Tibial artery (tissue), 4 donors: ENCODE measurements around the gene HSPE1.
A peak's percentile ranks its signal among the peaks of the same experiment; 100 is the strongest.
"Not testable (repeated sequence)": the region's sequence is repeated elsewhere in the genome, so short reads cannot be mapped to it uniquely, and the experiment has no call there.

Source experiments
- DNase-seq, 2 donors: peaks; one replicate each; pipeline ENCODE4 v3.0.0-alpha.2; 2019
- H3K27ac ChIP-seq, 2 donors: fragments of 200-600 bp; sonication (generic) in 1 of 2; 1 replicate in 1 of 2; 2 replicates in 1 of 2; pipeline ENCODE4 v1.5.1; 2018 to 2019; ENCODE audit warnings: mild to moderate bottlenecking in 1 of 2
- H3K27me3 ChIP-seq, 2 donors: fragments of 200-600 bp; sonication (generic) in 1 of 2; one replicate each; pipeline versions ENCODE4 v1.5.1 to v1.6.0; 2016 to 2019
- H3K36me3 ChIP-seq, 3 donors: fragments of 200-600 bp; sonication (generic) in 2 of 3; one replicate each; pipeline ENCODE4 v1.5.1; 2016 to 2019; ENCODE audit warnings: mild to moderate bottlenecking in 2 of 3
- H3K4me1 ChIP-seq, 4 donors: fragments of 200-600 bp; sonication (generic) in 2 of 4; 1 replicate in 3 of 4; 2 replicates in 1 of 4; pipeline ENCODE4 v1.5.1; 2016 to 2019
- H3K4me3 ChIP-seq, 2 donors: fragments of 200-600 bp; sonication (generic) in 1 of 2; 1 replicate in 1 of 2; 2 replicates in 1 of 2; pipeline ENCODE4 v1.5.1; 2018 to 2019; ENCODE audit warnings: mild to moderate bottlenecking in 2 of 2
- H3K9me3 ChIP-seq, 3 donors: fragments of 200-600 bp; sonication (generic) in 1 of 3; one replicate each; pipeline ENCODE4 v1.5.1; 2016 to 2019
- CTCF ChIP-seq, 2 experiments: fragments of 200-600 bp in 1 of 2; fragments of 450-650 bp in 1 of 2; IDR thresholded peaks; one replicate each; pipeline ENCODE4 v1.5.1; 2017 to 2019; ENCODE audit warnings: antibody characterized with exemption in 2 of 2, mild to moderate bottlenecking in 1 of 2, moderate library complexity in 1 of 2
- intact Hi-C: fragments of 100-400 bp; cut with DNase I; formaldehyde crosslinking; loops from one replicate; pipeline ENCODE4 v1.15.0; 2023; ENCODE audit warnings: low total_unique reads

The HSPE1 gene

GRCh38 chr2:197499594-197500502 is at the start of gene HSPE1, which contains the start of gene HSPD1:
HSPE1 (plus strand) TSS chr2:197500379; CDS start chr2:197500437, 58 bp downstream.
HSPD1 (minus strand) TSS chr2:197499840; CDS start chr2:197498848, 992 bp downstream.
- Histone ChIP-seq H3K27me3 (no peaks in the 10 kb centered on the region), H3K27ac (peak within 1 kb of the TSS; percentile 95 to 97), H3K4me3 (peak within 1 kb of the TSS; percentile 81 to 91), H3K36me3 (peaks cover 25 to 42% (median 32%) of the 10 kb centered on the region in 3 donors), H3K9me3 (no peaks in the 10 kb centered on the region), H3K4me1 (peaks cover 0 to 55% (median 36%) of the 10 kb centered on the region in 4 donors)
- DNase-seq: peak; percentile 98 to 99
- TF ChIP-seq CTCF (IDR thresholded peaks at IDR 0.05): peak in 1 of 2 experiments; percentile 11
- intact Hi-C loops: loop anchor here (2.0 kb wide), 1 partner anchor 47 kb away; the partner anchor contains the start of gene COQ10B

DNA sequence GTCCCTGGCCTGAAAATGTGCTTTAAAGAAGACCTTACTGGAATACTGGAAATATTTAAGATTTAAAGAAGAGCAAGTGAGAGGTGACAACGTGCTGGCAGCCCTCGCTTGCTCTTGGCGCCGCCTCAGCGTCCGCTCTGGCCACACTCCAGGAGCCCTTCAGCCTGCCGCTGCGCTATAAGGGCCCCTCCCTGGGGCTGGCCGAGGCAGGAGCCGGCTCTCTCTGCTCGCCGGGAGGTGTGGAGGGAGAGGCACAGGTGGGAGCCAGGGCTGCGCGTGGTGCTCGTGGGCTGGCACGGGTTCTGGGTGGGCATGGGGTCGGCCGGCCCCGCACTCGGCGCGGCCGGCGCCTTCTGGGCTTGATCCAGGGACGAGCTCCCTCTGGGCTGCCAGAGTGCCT is 49.7 kb upstream of the HSPE1 start:
- no peak overlapping the region for H3K4me3 ChIP-seq
- no peaks in the 10 kb centered on the region for H3K9me3 ChIP-seq
- no peaks in the 10 kb centered on the region for H3K36me3 ChIP-seq
- peaks cover 0 to 19% (median 11%) of the 10 kb centered on the region in 4 donors for H3K4me1 ChIP-seq
- intact Hi-C loops: loop anchor here (5.0 kb wide), 1 partner anchor 257 kb away; the partner anchor contains the start of gene MARS2
- no peak for TF ChIP-seq CTCF (IDR thresholded peaks at IDR 0.05)
- no peaks in the 10 kb centered on the region for H3K27me3 ChIP-seq
- H3K27ac ChIP-seq: no peak overlapping the region
- DNase-seq: no peak

- H3K27me3 ChIP-seq, H3K36me3 ChIP-seq, H3K27ac ChIP-seq, DNase-seq, H3K4me3 ChIP-seq, H3K9me3 ChIP-seq: not testable (repeated sequence)
- H3K4me1 ChIP-seq: peaks cover 0 to 24% (median 15%) of the 10 kb centered on the region in 4 donors
- intact Hi-C loops: loop anchor here (5.0 kb wide), 1 partner anchor 256 kb away; the partner anchor contains the start of gene MARS2
These were observed 49.2 kb upstream of the HSPE1 start for GRCh38 chr2:197450935-197451358.

DNA sequence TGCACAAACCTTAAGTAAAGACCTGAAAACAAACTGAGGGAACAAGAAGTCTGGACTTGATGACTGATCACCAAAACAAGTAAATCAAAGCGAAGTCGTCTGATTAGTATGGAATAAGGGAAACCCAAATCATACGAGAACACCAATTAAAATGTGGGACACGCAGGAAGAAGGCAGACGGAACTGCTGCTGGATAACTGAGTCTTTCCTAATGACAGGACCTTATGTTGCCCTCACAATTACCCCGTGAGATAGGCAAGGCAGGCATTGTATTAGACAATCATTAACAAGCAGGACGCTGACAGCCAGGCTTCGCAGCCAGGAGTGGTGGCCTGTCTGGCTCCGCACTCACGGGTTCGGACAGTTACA is 47.4 kb upstream of the HSPE1 start:
- H3K4me1 ChIP-seq: peaks cover 0 to 32% (median 18%) of the 10 kb centered on the region in 4 donors
- no peak for DNase-seq
- peak overlapping the region; percentile 99 to 100 for H3K27ac ChIP-seq
- H3K9me3 ChIP-seq: no peaks in the 10 kb centered on the region
- peak overlapping the region; percentile 87 to 96 for H3K4me3 ChIP-seq
- no peak for TF ChIP-seq CTCF (IDR thresholded peaks at IDR 0.05)
- H3K27me3 ChIP-seq: no peaks in the 10 kb centered on the region
- intact Hi-C loops: loop anchor here (1.0 to 5.0 kb wide), 3 partner anchors 17 to 255 kb away; partner anchors contain the start of genes HSPD1, MARS2 and SF3B1
- H3K36me3 ChIP-seq: no peaks in the 10 kb centered on the region

DNA sequence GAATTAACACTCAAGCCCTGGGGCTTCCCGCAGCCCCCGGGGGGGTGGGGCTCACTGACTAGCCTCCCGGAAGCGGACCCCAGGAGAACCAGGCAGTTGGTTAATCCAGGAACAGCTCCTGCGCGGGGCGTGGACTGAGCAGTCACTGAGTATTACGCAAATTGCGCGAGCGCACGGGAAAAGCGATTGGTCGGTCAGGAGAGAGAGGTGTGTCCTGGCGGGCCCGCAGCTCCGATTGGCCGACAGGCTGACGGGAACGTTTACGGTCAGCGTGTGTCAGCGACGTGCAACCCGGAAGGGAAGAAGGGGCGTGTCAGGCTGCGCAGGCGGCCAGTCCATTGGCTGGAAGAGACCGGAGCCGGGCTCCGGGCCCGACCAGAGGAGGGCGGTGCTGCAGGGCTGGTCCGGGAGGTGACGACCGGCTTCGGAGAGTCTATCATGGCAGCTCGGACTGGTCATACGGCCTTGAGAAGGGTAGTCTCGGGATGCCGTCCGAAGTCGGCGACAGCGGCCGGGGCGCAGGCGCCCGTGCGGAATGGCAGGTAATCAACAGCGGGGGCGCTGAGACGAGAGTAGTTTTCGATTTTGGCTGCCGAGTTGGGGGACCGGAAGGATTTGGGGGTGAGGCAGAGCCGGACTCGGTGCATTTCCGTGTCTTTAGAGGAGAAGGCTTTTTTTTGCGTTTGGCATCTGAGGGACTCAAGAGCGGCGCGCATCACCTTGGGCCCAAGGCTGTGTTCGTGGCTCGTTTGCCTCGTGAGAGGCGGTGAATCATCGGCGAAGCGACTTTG is 46.9 kb upstream of the HSPE1 start, which contains the start of gene COQ10B:
Gene COQ10B, plus strand, starts transcription at position 430 of the 791 bp plus-strand sequence. Its CDS starts 9 bp downstream, at position 439.
- peak; percentile 99 to 100 for DNase-seq
- peak within 1 kb of the TSS; percentile 99 to 100 for H3K27ac ChIP-seq
- H3K36me3 ChIP-seq: no peaks in the 10 kb centered on the region
- peak within 1 kb of the TSS; percentile 87 to 96 for H3K4me3 ChIP-seq
- H3K9me3 ChIP-seq: no peaks in the 10 kb centered on the region
- H3K4me1 ChIP-seq: peaks cover 0 to 38% (median 18%) of the 10 kb centered on the region in 4 donors
- intact Hi-C loops: loop anchor here (2.0 to 5.0 kb wide), 2 partner anchors 45 to 254 kb away; partner anchors contain the start of genes HSPD1 and MARS2
- H3K27me3 ChIP-seq: no peaks in the 10 kb centered on the region
- TF ChIP-seq CTCF (IDR thresholded peaks at IDR 0.05): peak in 1 of 2 experiments; percentile 22
